ENCODE results near the gene TRUB2.

The TRUB2 gene

DNA sequence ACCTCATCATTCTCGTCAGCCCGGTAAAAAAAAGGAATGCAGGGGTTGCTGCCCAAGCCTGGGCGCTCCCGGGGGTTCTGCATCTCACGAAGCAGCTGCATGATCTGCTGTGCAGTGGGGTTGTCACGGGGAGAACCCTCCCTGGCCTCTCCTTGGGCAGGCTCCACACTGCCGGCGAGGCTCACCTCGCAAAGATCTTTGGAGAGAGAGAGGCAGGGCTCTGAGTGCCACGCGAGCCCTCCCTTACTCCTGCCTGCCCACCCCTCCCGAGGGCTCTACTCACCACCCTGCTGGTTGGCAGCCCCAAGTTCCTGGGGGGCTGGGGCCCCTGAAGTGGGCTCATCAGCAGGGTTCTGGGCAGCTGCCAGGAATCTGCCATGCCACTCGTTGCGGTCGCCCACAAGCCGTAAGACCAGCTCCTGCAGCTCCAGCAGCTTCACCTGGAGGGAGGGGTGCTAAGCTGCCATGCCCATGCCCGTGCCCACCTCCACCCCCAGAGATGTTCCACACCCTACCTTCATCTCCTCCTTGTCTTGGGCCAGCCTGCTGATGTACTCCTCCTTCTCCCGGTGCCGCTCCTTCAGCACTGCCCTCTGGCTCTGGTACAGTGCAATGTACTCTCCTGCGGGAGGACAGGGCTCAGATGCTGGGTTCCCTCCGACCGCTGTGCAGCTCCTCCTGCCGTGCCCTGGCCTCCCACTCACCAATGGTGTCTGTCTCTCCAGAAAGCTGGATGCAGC lies 65.0 kb downstream of the TRUB2 start:
- DNase-seq (ENCODE audit: low read depth): no peak
- no peak overlapping the region for H3K4me3 ChIP-seq (ENCODE audit: low read depth, low read length)
- TF ChIP-seq, protein P1, sequence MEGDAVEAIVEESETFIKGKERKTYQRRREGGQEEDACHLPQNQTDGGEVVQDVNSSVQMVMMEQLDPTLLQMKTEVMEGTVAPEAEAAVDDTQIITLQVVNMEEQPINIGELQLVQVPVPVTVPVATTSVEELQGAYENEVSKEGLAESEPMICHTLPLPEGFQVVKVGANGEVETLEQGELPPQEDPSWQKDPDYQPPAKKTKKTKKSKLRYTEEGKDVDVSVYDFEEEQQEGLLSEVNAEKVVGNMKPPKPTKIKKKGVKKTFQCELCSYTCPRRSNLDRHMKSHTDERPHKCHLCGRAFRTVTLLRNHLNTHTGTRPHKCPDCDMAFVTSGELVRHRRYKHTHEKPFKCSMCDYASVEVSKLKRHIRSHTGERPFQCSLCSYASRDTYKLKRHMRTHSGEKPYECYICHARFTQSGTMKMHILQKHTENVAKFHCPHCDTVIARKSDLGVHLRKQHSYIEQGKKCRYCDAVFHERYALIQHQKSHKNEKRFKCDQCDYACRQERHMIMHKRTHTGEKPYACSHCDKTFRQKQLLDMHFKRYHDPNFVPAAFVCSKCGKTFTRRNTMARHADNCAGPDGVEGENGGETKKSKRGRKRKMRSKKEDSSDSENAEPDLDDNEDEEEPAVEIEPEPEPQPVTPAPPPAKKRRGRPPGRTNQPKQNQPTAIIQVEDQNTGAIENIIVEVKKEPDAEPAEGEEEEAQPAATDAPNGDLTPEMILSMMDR (conservative IDR thresholded peaks at IDR 0.05; ENCODE audit: low read depth, low read length): no peak
